Activated B cell treated with CpG ODN at 0.5 μM for 24 hours (primary cell): ENCODE data around the gene ATAT1. TPM values are rescaled to one million over a fixed set of nuclear protein-coding genes. Genes with fewer than 3 reads are reported as not detected.

Experiments used
- ATAC-seq: fragments of 200-7000 bp; cut with Tn5 transposase; one replicate; pipeline ENCODE4 v1.10.0; 2021; ENCODE audit warnings: low read depth, mild to moderate bottlenecking, moderate library complexity
- CTCF ChIA-PET: fragments of 350-600 bp; sonication (Branson Sonifier 250); formaldehyde crosslinking; loops from one replicate; lab custom pipeline; 2021; ENCODE audit warnings: antibody characterized with exemption; lab: Charles Lee
- POLR2A ChIA-PET: fragments of 350-600 bp; sonication (Branson Sonifier 250); formaldehyde crosslinking; loops from one replicate; lab custom pipeline; 2021; ENCODE audit warnings: antibody characterized with exemption; lab: Charles Lee
- DNase-seq: peaks from one replicate; pipeline ENCODE4 v3.0.0; 2022
- H3K27ac Mint-ChIP-seq: one replicate; pipeline ENCODE4 v1.8.0; 2020; ENCODE audit warnings: mixed read lengths
- H3K27me3 Mint-ChIP-seq: one replicate; pipeline ENCODE4 v1.8.0; 2021; ENCODE audit warnings: mixed read lengths
- H3K36me3 Mint-ChIP-seq: one replicate; pipeline ENCODE4 v1.8.0; 2021; ENCODE audit warnings: low read depth, mixed read lengths
- H3K4me1 Mint-ChIP-seq: one replicate; pipeline ENCODE4 v1.8.0; 2021; ENCODE audit warnings: mixed read lengths
- H3K4me3 Mint-ChIP-seq: one replicate; pipeline ENCODE4 v1.8.0; 2020; ENCODE audit warnings: mild to moderate bottlenecking, mixed read lengths
- H3K9me3 Mint-ChIP-seq: one replicate; pipeline ENCODE4 v1.8.0; 2020; ENCODE audit warnings: mixed read lengths
- intact Hi-C: fragments of 100-400 bp; cut with micrococcal nuclease; formaldehyde crosslinking; loops from one replicate; pipeline ENCODE4 v1.15.1; 2024
- total RNA-seq: library from RNA; stranded (reverse); gene quantifications from 2 replicates; pipeline ENCODE4 v1.2.3, GENCODE V29; 2022
- TF ChIP-seq, protein P1 (sequence below): fragments of 200-600 bp; IDR thresholded peaks from one replicate; pipeline ENCODE4 v1.8.0; 2022; ENCODE audit warnings: antibody characterized with exemption, mild to moderate bottlenecking

The ATAT1 gene
- total RNA-seq, 1 donor from 2014 or later = 10.3 TPM

DNA sequence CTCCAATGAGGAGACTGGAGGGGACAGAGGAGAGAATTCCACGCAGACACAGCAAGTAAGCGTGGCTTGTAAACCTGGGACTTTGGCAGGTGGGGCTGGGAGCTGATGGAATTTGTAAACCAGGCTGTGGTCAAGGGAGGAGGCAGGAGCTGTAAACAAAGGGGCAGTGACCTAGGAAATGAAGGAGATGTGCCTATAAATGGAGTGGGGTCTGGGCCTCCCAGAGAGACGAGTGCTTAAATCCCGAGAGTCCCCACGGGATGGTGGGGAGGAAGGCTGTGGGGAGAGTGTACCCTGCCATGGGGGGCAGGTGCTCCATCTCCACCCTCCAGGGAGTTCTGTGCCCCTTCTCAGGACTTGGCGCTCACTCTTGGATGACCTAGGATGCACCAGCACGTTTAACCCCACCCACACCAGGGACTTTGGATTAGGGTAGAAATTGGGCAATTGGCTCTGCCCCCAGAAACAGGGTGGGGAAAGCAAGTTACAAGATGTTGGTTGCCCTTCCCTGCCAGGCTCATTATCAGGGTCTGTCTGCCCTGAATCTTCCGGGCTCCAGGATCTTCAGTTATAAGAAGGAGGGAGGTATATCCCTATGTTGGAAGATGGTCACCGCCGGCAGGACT is 50.1 kb downstream of the ATAT1 start:
- H3K27me3 Mint-ChIP-seq = no peaks in the 10 kb centered on the region
- H3K27ac Mint-ChIP-seq = no peak overlapping the region
- intact Hi-C loops = loop anchor here (10.0 kb wide), 1 partner anchor 222 kb away; no protein-coding TSS in a partner anchor
- H3K9me3 Mint-ChIP-seq = no peaks in the 10 kb centered on the region
- TF ChIP-seq, protein P1, sequence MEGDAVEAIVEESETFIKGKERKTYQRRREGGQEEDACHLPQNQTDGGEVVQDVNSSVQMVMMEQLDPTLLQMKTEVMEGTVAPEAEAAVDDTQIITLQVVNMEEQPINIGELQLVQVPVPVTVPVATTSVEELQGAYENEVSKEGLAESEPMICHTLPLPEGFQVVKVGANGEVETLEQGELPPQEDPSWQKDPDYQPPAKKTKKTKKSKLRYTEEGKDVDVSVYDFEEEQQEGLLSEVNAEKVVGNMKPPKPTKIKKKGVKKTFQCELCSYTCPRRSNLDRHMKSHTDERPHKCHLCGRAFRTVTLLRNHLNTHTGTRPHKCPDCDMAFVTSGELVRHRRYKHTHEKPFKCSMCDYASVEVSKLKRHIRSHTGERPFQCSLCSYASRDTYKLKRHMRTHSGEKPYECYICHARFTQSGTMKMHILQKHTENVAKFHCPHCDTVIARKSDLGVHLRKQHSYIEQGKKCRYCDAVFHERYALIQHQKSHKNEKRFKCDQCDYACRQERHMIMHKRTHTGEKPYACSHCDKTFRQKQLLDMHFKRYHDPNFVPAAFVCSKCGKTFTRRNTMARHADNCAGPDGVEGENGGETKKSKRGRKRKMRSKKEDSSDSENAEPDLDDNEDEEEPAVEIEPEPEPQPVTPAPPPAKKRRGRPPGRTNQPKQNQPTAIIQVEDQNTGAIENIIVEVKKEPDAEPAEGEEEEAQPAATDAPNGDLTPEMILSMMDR = no peak
- peaks cover 53% of the 10 kb centered on the region for H3K36me3 Mint-ChIP-seq
- no peak for DNase-seq
- CTCF ChIA-PET = interaction anchor here (0.9 to 15.7 kb wide), 2 partner anchors 12 to 52 kb away, joined by 4 to 576 read pairs; partner anchors contain the start of gene TUBB
- peaks cover 57% of the 10 kb centered on the region for H3K4me1 Mint-ChIP-seq
- POLR2A ChIA-PET = interaction anchor here (0.5 to 15.3 kb wide), 2 partner anchors 46 to 68 kb away, joined by 9 to 697 read pairs; partner anchors contain the start of genes IER3, MDC1 and TUBB
- H3K4me3 Mint-ChIP-seq = no peak overlapping the region
- no peak for ATAC-seq

DNA sequence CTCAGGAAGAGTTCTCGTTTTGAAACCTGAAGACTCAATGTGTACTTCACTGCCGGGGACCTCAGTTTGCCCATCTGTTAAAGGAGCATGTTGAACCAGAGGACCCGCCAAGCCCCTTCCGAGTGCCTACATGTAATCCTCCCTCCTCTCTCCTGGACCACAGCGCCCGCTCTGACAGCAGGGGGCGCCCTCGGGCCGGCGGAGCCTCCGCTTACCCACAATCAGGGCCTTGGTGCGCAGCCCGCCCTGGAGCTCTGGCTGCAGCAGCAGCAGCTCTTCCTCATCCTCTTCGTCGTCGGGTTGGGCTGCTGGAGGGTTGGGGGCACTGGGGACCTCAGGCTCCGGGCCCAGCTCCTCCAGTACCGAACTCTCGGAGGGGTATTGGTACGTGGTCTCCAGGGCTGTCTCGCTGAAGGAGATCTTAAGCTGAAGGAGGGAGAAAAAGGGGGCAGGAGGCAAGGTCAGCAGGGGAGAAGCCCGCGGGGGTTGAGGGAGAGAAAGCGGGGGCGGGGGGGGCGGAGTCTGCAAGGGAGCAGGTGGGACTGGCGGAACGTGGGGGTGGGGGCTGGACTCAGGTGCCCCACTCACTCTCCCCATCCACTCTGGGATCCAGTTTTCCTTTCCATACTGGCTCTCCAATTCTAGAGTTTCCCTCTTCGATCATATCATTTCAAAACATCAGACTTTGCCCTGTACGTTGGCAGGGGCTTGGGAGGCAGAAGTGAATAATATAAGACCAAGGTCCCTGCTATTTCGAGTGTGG is 52.5 kb downstream of the ATAT1 start:
- H3K4me1 Mint-ChIP-seq = peaks cover 62% of the 10 kb centered on the region
- peak; percentile 33 for ATAC-seq
- intact Hi-C loops = loop anchor here (1.0 to 10.0 kb wide), 2 partner anchors 43 to 224 kb away; no protein-coding TSS in a partner anchor

DNA sequence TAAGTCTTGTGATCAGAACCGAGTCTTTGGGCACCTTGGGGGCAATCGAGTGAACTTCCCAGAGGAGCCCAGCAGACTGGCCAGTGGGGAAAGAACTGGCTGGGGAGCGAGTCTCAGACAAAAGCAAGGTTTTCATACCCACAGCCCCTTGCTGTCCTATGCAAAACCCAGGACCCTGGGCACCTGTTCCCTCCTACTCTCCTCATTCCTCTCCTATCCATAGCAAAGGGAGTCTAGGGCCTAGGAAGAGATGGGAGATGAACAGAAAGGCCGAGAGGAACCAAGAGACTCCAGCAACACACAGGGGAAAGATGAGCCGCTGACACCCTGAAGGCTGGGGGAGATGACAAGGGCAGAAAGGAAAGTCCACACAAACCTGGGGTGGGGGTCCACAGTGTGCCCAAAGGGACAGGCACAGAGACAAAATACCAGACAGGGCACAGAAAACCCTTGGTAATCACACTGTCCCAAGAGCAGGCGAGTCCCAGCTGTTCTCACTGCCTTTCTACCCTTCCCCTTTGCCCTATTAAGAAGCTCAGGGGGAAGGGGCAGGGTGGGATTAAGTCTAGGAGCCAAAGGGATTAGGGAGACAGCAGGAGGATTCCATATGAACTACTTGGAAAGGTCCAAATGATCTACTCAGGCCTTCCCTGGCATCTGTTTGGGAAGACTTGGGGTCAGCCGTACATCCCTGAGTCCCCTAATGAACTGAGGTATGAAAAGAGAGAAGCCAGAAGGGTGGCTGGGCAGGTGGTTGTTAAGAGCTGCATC is 53.3 kb downstream of the ATAT1 start:
- ChIA-PET POLR2A (interaction anchor here (0.7 to 15.3 kb wide), 6 partner anchors 8 to 123 kb away, joined by 4 to 697 read pairs (median 16); partner anchors contain the start of genes MDC1, MRPS18B, PPP1R10 and PRR3), CTCF (interaction anchor here (0.8 to 15.7 kb wide), 8 partner anchors 10 to 408 kb away, joined by 3 to 576 read pairs (median 8); partner anchors contain the start of genes MDC1, NRM and TUBB)
- intact Hi-C loops = loop anchor here (1.0 to 10.0 kb wide), 5 partner anchors 42 to 885 kb away; partner anchors contain the start of genes GTF2H4 and TRIM26
- no peaks in the 10 kb centered on the region for H3K9me3 Mint-ChIP-seq
- H3K27me3 Mint-ChIP-seq = no peaks in the 10 kb centered on the region
- H3K36me3 Mint-ChIP-seq = peaks cover 71% of the 10 kb centered on the region
- TF ChIP-seq, protein P1 = no peak
- H3K4me1 Mint-ChIP-seq = peaks cover 64% of the 10 kb centered on the region
- H3K4me3 Mint-ChIP-seq = peak overlapping the region; percentile 92
- peak overlapping the region; percentile 99 for H3K27ac Mint-ChIP-seq
- DNase-seq (no peak), ATAC-seq (no peak)

More for the DNA sequence above, 52.5 kb downstream of the ATAT1 start:
- ChIA-PET CTCF (interaction anchor here (0.6 to 15.7 kb wide), 20 partner anchors 10 to 408 kb away, joined by 3 to 576 read pairs (median 4); partner anchors contain the start of genes C6orf136, FLOT1, MDC1 and NRM), POLR2A (interaction anchor here (0.6 to 15.3 kb wide), 12 partner anchors 9 to 166 kb away, joined by 3 to 697 read pairs (median 4); partner anchors contain the start of genes GNL1, MDC1, MRPS18B and NRM)
- Mint-ChIP-seq H3K27ac (peak overlapping the region; percentile 99), H3K36me3 (peaks cover 67% of the 10 kb centered on the region), H3K4me3 (peak overlapping the region; percentile 92), H3K27me3 (no peaks in the 10 kb centered on the region), H3K9me3 (no peaks in the 10 kb centered on the region)
- TF ChIP-seq, protein P1 = peak; percentile 73
- peak; percentile 94 for DNase-seq

DNA sequence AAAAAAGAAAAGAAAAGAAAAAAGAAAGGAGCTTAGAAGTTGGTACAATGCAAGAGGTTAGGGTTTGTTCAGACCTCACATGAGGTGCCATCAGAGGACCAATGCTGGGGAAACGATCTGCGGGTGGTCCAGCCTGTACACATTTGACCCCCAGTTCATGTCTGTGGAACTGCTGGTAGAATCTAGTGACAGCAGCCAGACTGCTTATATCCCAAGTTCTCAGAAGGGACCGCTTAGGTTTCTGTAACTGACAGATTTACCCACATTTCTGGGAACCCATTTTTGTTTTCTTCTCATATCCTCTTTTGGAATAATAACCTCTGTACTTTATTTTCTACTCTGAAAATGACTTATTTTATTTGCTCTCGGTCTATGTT is 55.1 kb downstream of the ATAT1 start:
- intact Hi-C loops = loop anchor here (1.0 to 10.0 kb wide), 7 partner anchors 8 to 883 kb away; partner anchors contain the start of genes DHX16, GTF2H4, MDC1 and MRPS18B
- DNase-seq (no peak), ATAC-seq (no peak)
- Mint-ChIP-seq H3K36me3 (peaks cover 74% of the 10 kb centered on the region), H3K4me1 (peaks cover 69% of the 10 kb centered on the region), H3K27ac (peak overlapping the region; percentile 99), H3K9me3 (no peaks in the 10 kb centered on the region), H3K27me3 (no peaks in the 10 kb centered on the region), H3K4me3 (peak overlapping the region; percentile 92)
- ChIA-PET POLR2A (interaction anchor here (1.0 to 15.3 kb wide), 11 partner anchors 8 to 228 kb away, joined by 3 to 697 read pairs (median 5); partner anchors contain the start of genes DHX16, MDC1, MRPS18B and NRM), CTCF (interaction anchor here (2.1 to 15.7 kb wide), 3 partner anchors 8 to 47 kb away, joined by 7 to 576 read pairs (median 58); partner anchors contain the start of genes MDC1, NRM and TUBB)
- TF ChIP-seq, protein P1 = no peak
